IMR-90 (cell line): ENCODE data around the gene ACTN1. TPM values are rescaled to one million over a fixed set of nuclear protein-coding genes. Genes with fewer than 3 reads are reported as not detected.
A peak's percentile ranks its signal among the peaks of the same experiment; 100 is the strongest.

Experiments used
- ATAC-seq: fragments of 200-7000 bp; cut with Tn5 transposase; 2 replicates; pipeline ENCODE4 v1.9.1; 2020; ENCODE audit warnings: low read depth, mild to moderate bottlenecking, moderate library complexity
- BruUV-seq: library from RNA; stranded (reverse); fragments of 400-500 nt; replicated peaks from 2 replicates; lab custom pipeline; 2021; lab: Mats Ljungman, UMichigan
- CTCF ChIA-PET: fragments of 300-600 bp; formaldehyde crosslinking; extraction: SDS; loops from one replicate; lab custom pipeline; 2021; ENCODE audit warnings: antibody characterized with exemption; lab: Yijun Ruan, JAX
- POLR2A ChIA-PET: fragments of 300-600 bp; sonication (Branson Sonifier 250); formaldehyde crosslinking; loops from one replicate; lab custom pipeline; 2022; ENCODE audit warnings: antibody characterized with exemption; ENCODE audit not compliant: unreplicated experiment; lab: Charles Lee
- DNase-seq: peaks from one replicate; pipeline ENCODE4 v3.0.0; 2013
- H2AFZ ChIP-seq: replicated peaks from 2 replicates; pipeline ENCODE3; 2013; ENCODE audit warnings: low read length, mild to moderate bottlenecking; ENCODE audit not compliant: poor library complexity
- H2AK5ac ChIP-seq: 2 replicates; pipeline ENCODE4 v1.6.1; 2013; ENCODE audit warnings: low read depth, low read length, inconsistent platforms
- H2AK9ac ChIP-seq: replicated peaks from 2 replicates; pipeline ENCODE3; 2013; ENCODE audit warnings: mild to moderate bottlenecking, low read depth, low read length, moderate library complexity; ENCODE audit not compliant: poor library complexity
- H2BK120ac ChIP-seq: 2 replicates; pipeline ENCODE4 v1.6.1; 2013; ENCODE audit warnings: low read depth, low read length, inconsistent platforms
- H2BK15ac ChIP-seq: 3 replicates; pipeline ENCODE4 v1.6.1; 2013; ENCODE audit warnings: low read depth, low read length, inconsistent platforms
- H2BK20ac ChIP-seq: 2 replicates; pipeline ENCODE4 v1.6.1; 2013; ENCODE audit warnings: low read depth, mild to moderate bottlenecking, inconsistent platforms, low read length, moderate library complexity
- H2BK5ac ChIP-seq: 2 replicates; pipeline ENCODE4 v1.6.1; 2013; ENCODE audit warnings: mild to moderate bottlenecking, low read depth, low read length, inconsistent platforms; ENCODE audit not compliant: poor library complexity, severe bottlenecking
- H3K14ac ChIP-seq: replicated peaks from 2 replicates; pipeline ENCODE4 v1.6.1; 2013; ENCODE audit warnings: low read depth, low read length, inconsistent platforms
- H3K18ac ChIP-seq: 2 replicates; pipeline ENCODE4 v1.6.1; 2013; ENCODE audit warnings: low read depth, low read length, control low read depth
- H3K23ac ChIP-seq: 2 replicates; pipeline ENCODE4 v1.6.1; 2013; ENCODE audit warnings: low read depth, low read length, inconsistent platforms
- H3K27ac ChIP-seq: 2 replicates; pipeline ENCODE4 v1.5.1; 2013; ENCODE audit warnings: mild to moderate bottlenecking, control low read depth, low read length; ENCODE audit not compliant: insufficient read depth
- H3K27me3 ChIP-seq: 2 replicates; pipeline ENCODE4 v1.6.1; 2013; ENCODE audit warnings: low read length; ENCODE audit not compliant: control insufficient read depth, insufficient read depth
- H3K36me3 ChIP-seq: 2 replicates; pipeline ENCODE4 v1.6.1; 2013; ENCODE audit warnings: low read length, mixed read lengths; ENCODE audit not compliant: control insufficient read depth, insufficient read depth
- H3K4ac ChIP-seq: 2 replicates; pipeline ENCODE4 v1.6.1; 2013; ENCODE audit warnings: low read depth, low read length, inconsistent platforms
- H3K4me1 ChIP-seq: 2 replicates; pipeline ENCODE4 v1.6.1; 2013; ENCODE audit warnings: low read length, mixed read lengths; ENCODE audit not compliant: control insufficient read depth, insufficient read depth
- H3K4me2 ChIP-seq: 2 replicates; pipeline ENCODE4 v1.6.1; 2013; ENCODE audit warnings: low read depth, mild to moderate bottlenecking, control low read depth, low read length, moderate library complexity
- H3K4me3 ChIP-seq: 2 replicates; pipeline ENCODE4 v1.5.1; 2013; ENCODE audit warnings: low read depth, mild to moderate bottlenecking, control low read depth, low read length, moderate library complexity; ENCODE audit not compliant: insufficient read depth
- H3K56ac ChIP-seq: 2 replicates; pipeline ENCODE4 v1.6.1; 2013; ENCODE audit warnings: low read length, inconsistent platforms; ENCODE audit not compliant: insufficient read depth; ENCODE audit errors: extremely low read depth
- H3K79me1 ChIP-seq, 2 experiments: 2 replicates each; pipeline ENCODE4 v1.6.1; 2013; ENCODE audit warnings: low read length in 2 of 2, inconsistent platforms in 1 of 2, low read depth in 1 of 2
- H3K9ac ChIP-seq: 2 replicates; pipeline ENCODE4 v1.6.1; 2013; ENCODE audit warnings: low read depth, low read length, control low read depth
- H3K9me1 ChIP-seq: 2 replicates; pipeline ENCODE4 v1.6.1; 2013; ENCODE audit warnings: low read length, inconsistent platforms; ENCODE audit not compliant: insufficient read depth
- H3K9me3 ChIP-seq: 2 replicates; pipeline ENCODE4 v1.6.1; 2013; ENCODE audit warnings: low read length; ENCODE audit not compliant: control insufficient read depth, insufficient read depth
- H4K20me1 ChIP-seq: 2 replicates; pipeline ENCODE4 v1.6.1; 2013; ENCODE audit warnings: low read length, inconsistent platforms; ENCODE audit not compliant: insufficient read depth
- H4K5ac ChIP-seq: 2 replicates; pipeline ENCODE4 v1.6.1; 2013; ENCODE audit warnings: mild to moderate bottlenecking, low read depth, low read length, control low read depth
- H4K8ac ChIP-seq, 2 experiments: 2 replicates each; pipeline ENCODE4 v1.6.1; 2013; ENCODE audit warnings: low read depth in 2 of 2, low read length in 2 of 2, control low read depth in 1 of 2, inconsistent platforms in 1 of 2
- H4K91ac ChIP-seq: 2 replicates; pipeline ENCODE4 v1.6.1; 2013; ENCODE audit warnings: low read depth, low read length, inconsistent platforms; ENCODE audit not compliant: insufficient read depth
- BHLHE40 ChIP-seq: fragments of 150-350 bp; IDR thresholded peaks from 2 replicates; pipeline ENCODE4 v1.6.1; 2016; ENCODE audit warnings: mild to moderate bottlenecking, low read depth, low read length
- CEBPB ChIP-seq: IDR thresholded peaks from 2 replicates; pipeline ENCODE4 v1.6.1; 2012; ENCODE audit warnings: low read depth, low read length, improper control_type of control experiment
- CHD1 ChIP-seq: IDR thresholded peaks from 2 replicates; pipeline ENCODE4 v1.6.1; 2012; ENCODE audit warnings: low read depth, low read length, improper control_type of control experiment
- FOS ChIP-seq: fragments of 150-350 bp; IDR thresholded peaks from 2 replicates; pipeline ENCODE4 v1.6.1; 2016; ENCODE audit warnings: low read depth, low read length
- MAZ ChIP-seq: IDR thresholded peaks from 2 replicates; pipeline ENCODE4 v1.6.1; 2012; ENCODE audit warnings: low read depth, mild to moderate bottlenecking, low read length, improper control_type of control experiment, moderate library complexity, borderline replicate concordance
- MXI1 ChIP-seq: IDR thresholded peaks from 2 replicates; pipeline ENCODE4 v1.6.1; 2012; ENCODE audit warnings: low read depth, mild to moderate bottlenecking, low read length, moderate library complexity, borderline replicate concordance
- NFE2L2 ChIP-seq: fragments of 150-350 bp; IDR thresholded peaks from 2 replicates; pipeline ENCODE4 v1.6.1; 2016; ENCODE audit warnings: low read depth, mild to moderate bottlenecking, low read length
- POLR2A ChIP-seq: IDR thresholded peaks from 2 replicates; pipeline ENCODE4 v1.6.1; 2012; ENCODE audit warnings: mild to moderate bottlenecking, low read depth, low read length
- RAD21 ChIP-seq: IDR thresholded peaks from 2 replicates; pipeline ENCODE4 v1.6.1; 2012; ENCODE audit warnings: low read length, improper control_type of control experiment
- RCOR1 ChIP-seq: IDR thresholded peaks from 2 replicates; pipeline ENCODE4 v1.6.1; 2012; ENCODE audit warnings: mild to moderate bottlenecking, low read length, improper control_type of control experiment; ENCODE audit not compliant: insufficient replicate concordance
- RFX5 ChIP-seq: IDR thresholded peaks from 2 replicates; pipeline ENCODE4 v1.8.0; 2012; ENCODE audit warnings: low read depth, mild to moderate bottlenecking, low read length, moderate library complexity
- SMC3 ChIP-seq: fragments of 150-350 bp; IDR thresholded peaks from 2 replicates; pipeline ENCODE4 v1.6.1; 2016; ENCODE audit warnings: low read depth, mild to moderate bottlenecking, antibody characterized with exemption, low read length, moderate library complexity
- WGBS, 2 experiments: methylation state at CpG; one replicate each; pipeline versions ENCODE4 v1.1.5 to v1.1.7; 2013; ENCODE audit warnings: missing lambda C conversion rate in 2 of 2; ENCODE audit not compliant: insufficient read length in 1 of 2; ENCODE audit errors: extremely low coverage in 2 of 2; 5-methylcytosine and 5-hydroxymethylcytosine counted together
- dilution Hi-C: fragments of 300-500 bp; cut with HindIII; formaldehyde crosslinking; loops from one replicate; pipeline ENCODE4 v1.14.3; 2018; ENCODE audit warnings: low sequenced_read_pairs; ENCODE audit not compliant: unreplicated experiment
- in situ Hi-C: fragments of 300-500 bp; cut with MboI; formaldehyde crosslinking; loops from 3 replicates; pipeline ENCODE4 v1.14.3; 2019; ENCODE audit warnings: low sequenced_read_pairs, inconsistent platforms, mixed read lengths
- intact Hi-C: fragments of 100-400 bp; cut with micrococcal nuclease; formaldehyde crosslinking; loops from 2 replicates; pipeline ENCODE4 v1.10.0; 2022
- polyA plus RNA-seq, 3 experiments: library from polyadenylated mRNA; depleted of rRNA; stranded (reverse); fragments of >200 nt; gene quantifications; 2 replicates each; pipeline ENCODE4 v1.2.3, GENCODE V29; 2012; ENCODE audit warnings: low replicate concordance in 1 of 3
- total RNA-seq: library from RNA; depleted of rRNA; stranded (reverse); fragments of >200 nt; gene quantifications from 2 replicates; pipeline ENCODE4 v1.2.3, GENCODE V29; 2012
- TF ChIP-seq, protein P1 (sequence below): conservative IDR thresholded peaks from 2 replicates; pipeline ENCODE4 v1.5.1; 2012; ENCODE audit warnings: mild to moderate bottlenecking, low read depth, low read length, improper control_type of control experiment
- TF ChIP-seq, protein P2 (sequence below): fragments of 150-350 bp; IDR thresholded peaks from 2 replicates; pipeline ENCODE4 v1.6.1; 2016; ENCODE audit warnings: low read depth, mild to moderate bottlenecking, low read length, moderate library complexity, borderline replicate concordance
- TF ChIP-seq, protein P3 (sequence below): fragments of 150-350 bp; IDR thresholded peaks from 2 replicates; pipeline ENCODE4 v1.6.1; 2017; ENCODE audit warnings: mild to moderate bottlenecking, antibody characterized with exemption, low read length, low read depth

The ACTN1 gene
- total and polyA plus RNA-seq, 2 of the 4 experiments (the other 2 are of a cell fraction) = 684 to 766 TPM

DNA sequence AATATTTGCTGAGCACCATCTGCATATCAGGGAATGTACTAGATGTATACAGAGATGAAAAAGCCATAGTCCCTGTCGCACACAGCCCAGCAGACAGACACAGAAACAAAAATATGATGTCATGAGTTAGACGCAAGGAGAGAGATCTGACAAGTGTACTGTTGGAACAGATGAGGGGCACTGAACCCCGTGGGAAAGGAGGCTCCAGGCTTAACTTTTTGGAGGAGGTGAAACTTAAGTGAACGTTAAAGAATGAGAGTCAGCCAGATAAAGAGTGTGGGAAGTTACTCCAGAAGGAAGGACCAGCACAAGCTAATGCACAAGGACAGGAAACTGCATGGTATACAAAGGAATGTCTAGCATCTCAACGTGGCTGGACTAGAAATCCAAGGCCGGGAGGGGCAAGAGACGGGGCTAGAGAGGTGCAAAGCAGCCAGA is 2.5 kb upstream of the ACTN1 start:
- peaks cover 29% of the 10 kb centered on the region for H3K4me1 ChIP-seq
- WGBS, 2 experiments = 0% methylated on average over 5 of the region's 7 CpGs; no CpG with 5 or more reads in 1 of the 2 experiments
- H4K20me1 ChIP-seq = peaks cover 14% of the 10 kb centered on the region
- peak overlapping the region; percentile 6 to 85; a peak in 3 of 4 replicates for H4K8ac ChIP-seq
- in situ Hi-C loops = loop anchor here (5.0 kb wide), 1 partner anchor 101 kb away; no protein-coding TSS in a partner anchor
- H3K27ac ChIP-seq = peak overlapping the region; percentile 77
- H3K23ac ChIP-seq = peak overlapping the region; percentile 96
- H3K9ac ChIP-seq = peak overlapping the region; percentile 48; the same call in 1 of the 2 replicates
- H4K5ac ChIP-seq = peak overlapping the region; percentile 43; the same call in 1 of the 2 replicates
- peak overlapping the region; percentile 88 for H3K18ac ChIP-seq
- H3K79me1 ChIP-seq = peaks cover 19 to 43% of the 10 kb centered on the region in 2 experiments; a peak in 3 of 4 replicates
- peak overlapping the region; percentile 28; the same call in 1 of the 2 replicates for H3K4me2 ChIP-seq
- H4K91ac ChIP-seq = peak overlapping the region; percentile 90
- peak overlapping the region; percentile 67; the same call in 2 of the 3 replicates for H2BK15ac ChIP-seq
- intact Hi-C loops = loop anchor here (1.0 kb wide), 1 partner anchor 64 kb away; no protein-coding TSS in a partner anchor
- H2AK5ac ChIP-seq = peak overlapping the region; percentile 90
- H3K36me3 ChIP-seq = peaks cover 8% of the 10 kb centered on the region
- H3K4ac ChIP-seq = peak overlapping the region; percentile 97
- H2BK20ac ChIP-seq = peak overlapping the region; percentile 97
- ATAC-seq = no peak
- DNase-seq = peak; percentile 91
- no peaks in the 10 kb centered on the region for H3K27me3 ChIP-seq
- H3K9me1 ChIP-seq = peaks cover 19% of the 10 kb centered on the region
- BruUV-seq = no TSS peak
- peak overlapping the region; percentile 82 for H2AFZ ChIP-seq
- peak overlapping the region; percentile 95 for H3K14ac ChIP-seq
- H3K4me3 ChIP-seq = no peak overlapping the region
- POLR2A ChIA-PET = no interaction called here
- no peaks in the 10 kb centered on the region for H3K9me3 ChIP-seq
- H2BK5ac ChIP-seq = peak overlapping the region; percentile 97
- dilution Hi-C loops = no loop called here
- CTCF ChIA-PET = interaction anchor here (1.3 kb wide), 1 partner anchor 33 kb away, joined by 3 read pairs; no protein-coding TSS in a partner anchor
- peak overlapping the region; percentile 72 for H3K56ac ChIP-seq
- H2AK9ac ChIP-seq = peak overlapping the region; percentile 77
- peak overlapping the region; percentile 97 for H2BK120ac ChIP-seq
- no peak for TF ChIP-seq NFE2L2
- TF ChIP-seq MAZ = no peak
- peak; percentile 73 for TF ChIP-seq POLR2A
- TF ChIP-seq, protein P1, sequence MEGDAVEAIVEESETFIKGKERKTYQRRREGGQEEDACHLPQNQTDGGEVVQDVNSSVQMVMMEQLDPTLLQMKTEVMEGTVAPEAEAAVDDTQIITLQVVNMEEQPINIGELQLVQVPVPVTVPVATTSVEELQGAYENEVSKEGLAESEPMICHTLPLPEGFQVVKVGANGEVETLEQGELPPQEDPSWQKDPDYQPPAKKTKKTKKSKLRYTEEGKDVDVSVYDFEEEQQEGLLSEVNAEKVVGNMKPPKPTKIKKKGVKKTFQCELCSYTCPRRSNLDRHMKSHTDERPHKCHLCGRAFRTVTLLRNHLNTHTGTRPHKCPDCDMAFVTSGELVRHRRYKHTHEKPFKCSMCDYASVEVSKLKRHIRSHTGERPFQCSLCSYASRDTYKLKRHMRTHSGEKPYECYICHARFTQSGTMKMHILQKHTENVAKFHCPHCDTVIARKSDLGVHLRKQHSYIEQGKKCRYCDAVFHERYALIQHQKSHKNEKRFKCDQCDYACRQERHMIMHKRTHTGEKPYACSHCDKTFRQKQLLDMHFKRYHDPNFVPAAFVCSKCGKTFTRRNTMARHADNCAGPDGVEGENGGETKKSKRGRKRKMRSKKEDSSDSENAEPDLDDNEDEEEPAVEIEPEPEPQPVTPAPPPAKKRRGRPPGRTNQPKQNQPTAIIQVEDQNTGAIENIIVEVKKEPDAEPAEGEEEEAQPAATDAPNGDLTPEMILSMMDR = no peak
- TF ChIP-seq MXI1 = peak; percentile 31; the same call in 1 of the 2 replicates
- TF ChIP-seq FOS = 0 out of 2 replicates have a peak, but pooled peaks have one; percentile 5
- no peak for TF ChIP-seq RAD21
- no peak for TF ChIP-seq RFX5
- no peak for TF ChIP-seq CEBPB
- no peak for TF ChIP-seq RCOR1
- TF ChIP-seq SMC3 = peak; percentile 10; the same call in 1 of the 2 replicates
- TF ChIP-seq, protein P2, sequence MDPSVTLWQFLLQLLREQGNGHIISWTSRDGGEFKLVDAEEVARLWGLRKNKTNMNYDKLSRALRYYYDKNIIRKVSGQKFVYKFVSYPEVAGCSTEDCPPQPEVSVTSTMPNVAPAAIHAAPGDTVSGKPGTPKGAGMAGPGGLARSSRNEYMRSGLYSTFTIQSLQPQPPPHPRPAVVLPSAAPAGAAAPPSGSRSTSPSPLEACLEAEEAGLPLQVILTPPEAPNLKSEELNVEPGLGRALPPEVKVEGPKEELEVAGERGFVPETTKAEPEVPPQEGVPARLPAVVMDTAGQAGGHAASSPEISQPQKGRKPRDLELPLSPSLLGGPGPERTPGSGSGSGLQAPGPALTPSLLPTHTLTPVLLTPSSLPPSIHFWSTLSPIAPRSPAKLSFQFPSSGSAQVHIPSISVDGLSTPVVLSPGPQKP = no peak
- TF ChIP-seq, protein P3, sequence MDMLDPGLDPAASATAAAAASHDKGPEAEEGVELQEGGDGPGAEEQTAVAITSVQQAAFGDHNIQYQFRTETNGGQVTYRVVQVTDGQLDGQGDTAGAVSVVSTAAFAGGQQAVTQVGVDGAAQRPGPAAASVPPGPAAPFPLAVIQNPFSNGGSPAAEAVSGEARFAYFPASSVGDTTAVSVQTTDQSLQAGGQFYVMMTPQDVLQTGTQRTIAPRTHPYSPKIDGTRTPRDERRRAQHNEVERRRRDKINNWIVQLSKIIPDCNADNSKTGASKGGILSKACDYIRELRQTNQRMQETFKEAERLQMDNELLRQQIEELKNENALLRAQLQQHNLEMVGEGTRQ = no peak
- no peak for TF ChIP-seq CHD1
- 0 out of 2 replicates have a peak, but pooled peaks have one; percentile 21 for TF ChIP-seq BHLHE40
